HL-60 (cell line): Measurements from ENCODE around the gene ELMO1.

ENCODE experiments used
- DNase-seq, 2 experiments: peaks; one replicate each; pipeline ENCODE4 v3.0.0-alpha.2; 2010 to 2020; ENCODE audit warnings: low read depth in 1 of 2, low spot score in 1 of 2
- H3K27ac ChIP-seq: fragments of 250-450 bp; sonication (Bioruptor Pico); replicated peaks from 2 replicates; pipeline ENCODE4 v1.5.1; 2020; ENCODE audit warnings: mild to moderate bottlenecking, moderate library complexity
- H3K27me3 ChIP-seq: fragments of 250-450 bp; sonication (Bioruptor Pico); 2 replicates; pipeline ENCODE4 v1.5.1; 2021; ENCODE audit warnings: mild to moderate bottlenecking, moderate library complexity; ENCODE audit not compliant: insufficient read depth, poor library complexity, severe bottlenecking
- H3K4me3 ChIP-seq: replicated peaks from 2 replicates; pipeline ENCODE4 v1.5.1; 2011; ENCODE audit warnings: mild to moderate bottlenecking, control low read depth, low read length; ENCODE audit not compliant: insufficient read depth
- CTCF ChIP-seq: IDR thresholded peaks from one replicate; pipeline ENCODE4 v1.5.1; 2011; ENCODE audit warnings: low read length, control low read depth, inconsistent platforms; ENCODE audit not compliant: insufficient read depth
- GABPA ChIP-seq: IDR thresholded peaks from 2 replicates; pipeline ENCODE4 v1.6.1; 2012; ENCODE audit warnings: low read depth
- POLR2AphosphoS5 ChIP-seq: IDR thresholded peaks from 2 replicates; pipeline ENCODE4 v1.6.1; 2012; ENCODE audit warnings: low read depth
- REST ChIP-seq: IDR thresholded peaks from 2 replicates; pipeline ENCODE4 v1.6.1; 2012; ENCODE audit warnings: low read depth; ENCODE audit not compliant: insufficient replicate concordance
- SPI1 ChIP-seq: IDR thresholded peaks from 2 replicates; pipeline ENCODE4 v1.6.1; 2012; ENCODE audit warnings: low read depth, mild to moderate bottlenecking, borderline replicate concordance

Gene ELMO1

GRCh38 chr7:37262181-37262580 is 186.5 kb downstream of the ELMO1 start:
- Histone ChIP-seq H3K27ac (no peak overlapping the region), H3K27me3 (no peaks in the 10 kb centered on the region)
- no peak for DNase-seq

GRCh38 chr7:37259319-37259821 is 189.3 kb downstream of the ELMO1 start:
- no peaks in the 10 kb centered on the region for H3K27me3 ChIP-seq
- DNase-seq: peak; percentile 32 to 79
- no peak overlapping the region for H3K4me3 ChIP-seq

More at GRCh38 chr7:37262181-37262580, 186.5 kb downstream of the ELMO1 start:
- TF ChIP-seq REST: no peak
- no peak for TF ChIP-seq GABPA
- no peak for TF ChIP-seq POLR2AphosphoS5
- TF ChIP-seq CTCF: no peak
- no peak for TF ChIP-seq SPI1
- H3K4me3 ChIP-seq: no peak overlapping the region

GRCh38 chr7:37256631-37257030 is 192.0 kb downstream of the ELMO1 start:
- TF ChIP-seq REST (no peak), GABPA (no peak), CTCF (no peak), SPI1 (no peak), POLR2AphosphoS5 (no peak)

More at GRCh38 chr7:37259319-37259821, 189.3 kb downstream of the ELMO1 start:
- H3K27ac ChIP-seq: peak overlapping the region; percentile 74
- TF ChIP-seq SPI1: peak; percentile 8; the same call in 1 of the 2 replicates
- no peak for TF ChIP-seq CTCF
- TF ChIP-seq REST: no peak

More at GRCh38 chr7:37256631-37257030, 192.0 kb downstream of the ELMO1 start:
- Histone ChIP-seq H3K4me3 (no peak overlapping the region), H3K27ac (no peak overlapping the region), H3K27me3 (no peaks in the 10 kb centered on the region)
- DNase-seq: no peak
